MCF 10A (cell line): ENCODE results near the gene VPS36. TPM values are rescaled to one million over a fixed set of nuclear protein-coding genes. Genes with fewer than 3 reads are reported as not detected.
A peak's percentile ranks its signal among the peaks of the same experiment; 100 is the strongest.

ENCODE experiments used
- BruUV-seq: library from RNA; stranded (reverse); fragments of 400-500 nt; replicated peaks from 2 replicates; lab custom pipeline; 2021; lab: Mats Ljungman, UMichigan
- CTCF ChIA-PET: fragments of 300-600 bp; sonication (Branson Sonifier 250); formaldehyde crosslinking; extraction: SDS; loops from one replicate; lab custom pipeline; 2021; ENCODE audit warnings: antibody characterized with exemption, inconsistent platforms; lab: Yijun Ruan, JAX
- POLR2A ChIA-PET: fragments of 300-600, 350-650 bp; sonication (Branson Sonifier 250); formaldehyde crosslinking; extraction: SDS; loops from one replicate; lab custom pipeline; 2020; ENCODE audit warnings: antibody characterized with exemption, inconsistent platforms; lab: Yijun Ruan, JAX
- DNase-seq: peaks from one replicate; pipeline ENCODE4 v3.0.0-alpha.2; 2018; ENCODE audit not compliant: unreplicated experiment
- H3K27ac Mint-ChIP-seq: one replicate; pipeline ENCODE4 v1.8.0; 2022; ENCODE audit warnings: mild to moderate bottlenecking, low read depth, mixed read lengths; ENCODE audit not compliant: unreplicated experiment
- H3K27me3 Mint-ChIP-seq: one replicate; pipeline ENCODE4 v1.8.0; 2022; ENCODE audit warnings: mixed read lengths; ENCODE audit not compliant: insufficient read depth, unreplicated experiment
- H3K36me3 Mint-ChIP-seq: one replicate; pipeline ENCODE4 v1.8.0; 2022; ENCODE audit warnings: mild to moderate bottlenecking, moderate library complexity, mixed read lengths; ENCODE audit not compliant: insufficient read depth, unreplicated experiment
- H3K4me1 Mint-ChIP-seq: one replicate; pipeline ENCODE4 v1.8.0; 2022; ENCODE audit warnings: mixed read lengths; ENCODE audit not compliant: insufficient read depth, unreplicated experiment
- H3K4me3 Mint-ChIP-seq: one replicate; pipeline ENCODE4 v1.8.0; 2022; ENCODE audit warnings: mild to moderate bottlenecking, moderate library complexity, mixed read lengths; ENCODE audit not compliant: unreplicated experiment
- H3K9me3 Mint-ChIP-seq: one replicate; pipeline ENCODE4 v1.8.0; 2022; ENCODE audit warnings: mixed read lengths; ENCODE audit not compliant: unreplicated experiment
- intact Hi-C: fragments of 100-400 bp; cut with micrococcal nuclease; formaldehyde crosslinking; loops from 2 replicates; pipeline ENCODE4 v1.14.1; 2022
- total RNA-seq: library from RNA; stranded (reverse); gene quantifications from 2 replicates; pipeline ENCODE4 v1.2.3, GENCODE V29; 2022
- TF ChIP-seq, protein P1 (sequence below): fragments of 200-600 bp; IDR thresholded peaks from one replicate; pipeline ENCODE4 v1.8.0; 2022; ENCODE audit warnings: antibody characterized with exemption, mild to moderate bottlenecking; ENCODE audit not compliant: unreplicated experiment

VPS36 gene
- total RNA-seq, 1 experiment from 2014 or later, result 43.4 TPM

DNA sequence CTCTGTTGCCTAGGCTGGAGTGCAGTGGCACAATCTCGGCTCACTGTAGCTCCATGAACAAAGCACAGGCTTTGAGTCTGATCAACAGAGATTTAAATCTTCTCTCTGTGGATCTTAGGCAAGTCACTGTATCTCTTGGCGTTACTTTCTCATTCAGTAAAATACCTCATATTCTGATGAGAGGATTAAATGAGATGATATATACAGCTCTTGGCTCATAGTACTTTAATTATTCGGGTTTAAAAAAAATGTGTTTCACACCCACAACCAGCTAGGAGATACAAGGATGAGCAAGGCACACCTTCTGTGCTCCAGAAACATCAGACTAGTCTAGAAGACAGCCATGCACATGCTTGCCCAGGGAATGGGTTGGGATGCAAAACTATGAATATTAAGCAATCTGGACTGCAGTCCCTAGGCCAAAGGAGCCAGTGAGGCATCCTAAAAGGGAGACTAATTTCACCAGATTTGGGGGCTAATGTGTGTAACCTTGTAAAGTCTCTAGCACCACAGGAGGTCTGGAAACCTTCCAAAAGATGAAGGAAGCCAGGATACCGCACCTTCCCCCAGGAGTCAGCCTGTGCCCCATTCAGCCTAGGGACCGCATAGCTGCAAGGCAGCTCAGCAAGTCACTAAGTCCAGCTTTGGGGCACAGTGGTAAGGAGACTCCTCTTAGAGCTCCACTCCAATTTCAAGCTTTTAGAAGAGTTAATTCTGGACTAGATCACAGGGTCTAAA, 2.5 kb downstream of the VPS36 start:
- CTCF ChIA-PET, result interaction anchor here (0.5 to 7.0 kb wide), 12 partner anchors 15 to 807 kb away, joined by 3 to 291 read pairs (median 3); partner anchors contain the start of gene THSD1
- Mint-ChIP-seq H3K4me3 (peak overlapping the region; percentile 42), H3K36me3 (peaks cover 33% of the 10 kb centered on the region), H3K27me3 (no peaks in the 10 kb centered on the region), H3K27ac (peak overlapping the region; percentile 12), H3K9me3 (no peaks in the 10 kb centered on the region), H3K4me1 (peaks cover 12% of the 10 kb centered on the region)
- DNase-seq, result peak; percentile 39
- no TSS peak for BruUV-seq
- TF ChIP-seq, protein P1, sequence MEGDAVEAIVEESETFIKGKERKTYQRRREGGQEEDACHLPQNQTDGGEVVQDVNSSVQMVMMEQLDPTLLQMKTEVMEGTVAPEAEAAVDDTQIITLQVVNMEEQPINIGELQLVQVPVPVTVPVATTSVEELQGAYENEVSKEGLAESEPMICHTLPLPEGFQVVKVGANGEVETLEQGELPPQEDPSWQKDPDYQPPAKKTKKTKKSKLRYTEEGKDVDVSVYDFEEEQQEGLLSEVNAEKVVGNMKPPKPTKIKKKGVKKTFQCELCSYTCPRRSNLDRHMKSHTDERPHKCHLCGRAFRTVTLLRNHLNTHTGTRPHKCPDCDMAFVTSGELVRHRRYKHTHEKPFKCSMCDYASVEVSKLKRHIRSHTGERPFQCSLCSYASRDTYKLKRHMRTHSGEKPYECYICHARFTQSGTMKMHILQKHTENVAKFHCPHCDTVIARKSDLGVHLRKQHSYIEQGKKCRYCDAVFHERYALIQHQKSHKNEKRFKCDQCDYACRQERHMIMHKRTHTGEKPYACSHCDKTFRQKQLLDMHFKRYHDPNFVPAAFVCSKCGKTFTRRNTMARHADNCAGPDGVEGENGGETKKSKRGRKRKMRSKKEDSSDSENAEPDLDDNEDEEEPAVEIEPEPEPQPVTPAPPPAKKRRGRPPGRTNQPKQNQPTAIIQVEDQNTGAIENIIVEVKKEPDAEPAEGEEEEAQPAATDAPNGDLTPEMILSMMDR, result no peak
- POLR2A ChIA-PET, result interaction anchor here (0.6 to 6.0 kb wide), 14 partner anchors 9 to 444 kb away, joined by 3 to 101 read pairs (median 8); partner anchors contain the start of genes SUGT1 and THSD1
- intact Hi-C loops, result no loop called here

DNA sequence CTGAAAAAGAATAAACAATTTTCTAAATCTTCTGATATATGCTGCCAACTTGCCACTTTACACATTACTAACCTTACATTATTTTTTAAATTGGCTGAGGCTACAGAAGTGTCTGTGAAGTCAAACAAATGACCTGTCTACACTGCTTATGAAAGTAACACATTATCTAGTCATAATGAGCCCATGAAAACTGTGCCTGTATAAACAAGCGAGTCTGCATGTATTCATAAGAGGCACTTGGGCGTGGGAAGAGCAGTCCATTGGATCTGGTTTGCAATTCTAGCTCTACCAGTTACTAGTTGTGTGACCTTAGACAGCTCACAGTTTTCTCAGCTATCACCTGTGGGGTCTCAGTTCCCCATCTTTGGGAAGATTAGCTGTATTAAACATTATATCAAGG, 3.1 kb downstream of the VPS36 start:
- peaks cover 39% of the 10 kb centered on the region for H3K36me3 Mint-ChIP-seq
- no peak for DNase-seq
- ChIA-PET POLR2A (interaction anchor here (0.6 to 6.0 kb wide), 8 partner anchors 8 to 551 kb away, joined by 3 to 101 read pairs (median 13); no protein-coding TSS in a partner anchor), CTCF (interaction anchor here (0.6 to 7.0 kb wide), 6 partner anchors 15 to 102 kb away, joined by 3 to 291 read pairs (median 6); partner anchors contain the start of gene THSD1)
- no peaks in the 10 kb centered on the region for H3K9me3 Mint-ChIP-seq
- no peak overlapping the region for H3K4me3 Mint-ChIP-seq
- BruUV-seq, result no TSS peak
- H3K4me1 Mint-ChIP-seq, result peaks cover 16% of the 10 kb centered on the region
- intact Hi-C loops, result no loop called here
- H3K27me3 Mint-ChIP-seq, result no peaks in the 10 kb centered on the region
- no peak overlapping the region for H3K27ac Mint-ChIP-seq
- TF ChIP-seq, protein P1, result no peak

DNA sequence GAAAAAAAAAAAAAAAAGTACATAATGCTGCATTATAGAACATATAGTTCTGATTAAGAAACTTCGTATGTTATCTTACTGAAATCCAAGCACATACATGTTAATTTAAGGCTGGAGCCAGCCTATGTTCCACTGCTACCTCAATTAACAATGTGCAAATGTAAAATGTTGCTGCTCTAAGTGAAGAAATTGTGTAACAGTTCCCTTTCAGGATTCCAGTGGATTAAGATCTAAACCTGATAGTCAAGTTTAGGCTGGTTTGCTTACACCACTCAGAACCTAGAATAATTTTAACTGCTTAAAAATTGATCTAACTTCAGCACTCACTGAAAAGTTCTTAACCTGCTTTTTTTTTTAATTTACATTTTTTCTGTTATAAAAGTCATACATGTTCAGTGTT, 4.2 kb downstream of the VPS36 start:
- Mint-ChIP-seq H3K4me3 (no peak overlapping the region), H3K4me1 (peaks cover 17% of the 10 kb centered on the region), H3K36me3 (peaks cover 50% of the 10 kb centered on the region), H3K9me3 (no peaks in the 10 kb centered on the region), H3K27ac (no peak overlapping the region), H3K27me3 (no peaks in the 10 kb centered on the region)
- ChIA-PET POLR2A (interaction anchor here (1.7 to 5.5 kb wide), 2 partner anchors 31 to 103 kb away, joined by 4 to 101 read pairs; no protein-coding TSS in a partner anchor), CTCF (interaction anchor here (0.6 kb wide), 2 partner anchors 27 to 599 kb away, joined by 3 to 5 read pairs; no protein-coding TSS in a partner anchor)
- TF ChIP-seq, protein P1, result no peak
- no peak for DNase-seq
- no TSS peak for BruUV-seq
- intact Hi-C loops, result no loop called here

DNA sequence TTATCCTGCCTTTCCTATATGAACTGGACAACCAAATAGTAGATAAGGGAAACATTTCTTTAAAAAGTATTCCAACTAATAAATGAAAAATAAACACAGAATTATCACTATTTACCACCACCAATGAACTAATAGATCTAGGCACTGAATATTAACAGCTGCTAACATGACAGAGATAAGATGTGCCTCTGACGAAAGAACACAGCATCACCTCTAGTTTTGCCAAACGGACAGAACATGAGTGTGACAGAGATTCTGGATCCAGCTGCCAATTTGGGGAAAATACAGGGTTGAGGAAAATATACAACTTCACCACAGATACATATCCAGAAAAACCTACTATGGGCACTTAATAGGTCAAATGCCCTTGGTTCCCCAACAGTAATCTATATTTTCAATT, 18.0 kb downstream of the VPS36 start:
- BruUV-seq, result no TSS peak
- Mint-ChIP-seq H3K36me3 (peaks cover 85% of the 10 kb centered on the region), H3K27me3 (no peaks in the 10 kb centered on the region), H3K4me3 (no peak overlapping the region), H3K4me1 (no peaks in the 10 kb centered on the region), H3K27ac (peak overlapping the region; percentile 27), H3K9me3 (no peaks in the 10 kb centered on the region)
- TF ChIP-seq, protein P1, result no peak
- no peak for DNase-seq
- intact Hi-C loops, result no loop called here
- ChIA-PET CTCF (interaction anchor here (0.6 to 1.6 kb wide), 3 partner anchors 9 to 18 kb away, joined by 3 read pairs; no protein-coding TSS in a partner anchor), POLR2A (interaction anchor here (0.6 to 2.3 kb wide), 4 partner anchors 9 to 26 kb away, joined by 4 to 6 read pairs (median 4); no protein-coding TSS in a partner anchor)
